Neural progenitor cell (in vitro differentiated cells): Measurements from ENCODE around the gene PPARGC1A. TPM values are rescaled to one million over a fixed set of nuclear protein-coding genes. Genes with fewer than 3 reads are reported as not detected.
A peak's percentile ranks its signal among the peaks of the same experiment; 100 is the strongest.

Source experiments
- DNase-seq: peaks from one replicate; pipeline ENCODE4 v3.0.0-alpha.2; 2016; ENCODE audit warnings: low spot score
- H2AFZ ChIP-seq: fragments of 200-600 bp; sonication (generic); replicated peaks from 2 replicates; pipeline ENCODE4 v1.6.1; 2016; ENCODE audit warnings: antibody characterized with exemption
- H3F3A ChIP-seq: fragments of 200-600 bp; sonication (generic); 2 replicates; pipeline ENCODE4 v1.6.1; 2016; ENCODE audit warnings: antibody characterized with exemption, low read depth
- H3K27ac ChIP-seq: fragments of 200-600 bp; sonication (generic); 2 replicates; pipeline ENCODE4 v1.5.1; 2016; ENCODE audit warnings: mild to moderate bottlenecking
- H3K27me3 ChIP-seq: fragments of 200-600 bp; sonication (generic); 2 replicates; pipeline ENCODE4 v1.6.1; 2016; ENCODE audit warnings: mild to moderate bottlenecking, moderate library complexity
- H3K36me3 ChIP-seq: fragments of 200-600 bp; sonication (generic); 2 replicates; pipeline ENCODE4 v1.5.1; 2016
- H3K4me1 ChIP-seq: fragments of 200-600 bp; sonication (generic); 2 replicates; pipeline ENCODE4 v1.6.1; 2016; ENCODE audit warnings: mixed run types
- H3K4me2 ChIP-seq: fragments of 200-600 bp; sonication (generic); 2 replicates; pipeline ENCODE4 v1.6.1; 2016
- H3K4me3 ChIP-seq: fragments of 200-600 bp; sonication (generic); 2 replicates; pipeline ENCODE4 v1.5.1; 2016
- H3K79me2 ChIP-seq: fragments of 200-600 bp; sonication (generic); 2 replicates; pipeline ENCODE4 v1.6.1; 2016; ENCODE audit warnings: low read depth
- H3K9ac ChIP-seq: fragments of 200-600 bp; sonication (generic); 2 replicates; pipeline ENCODE4 v1.6.1; 2016
- H3K9me3 ChIP-seq: fragments of 200-600 bp; sonication (generic); 2 replicates; pipeline ENCODE4 v1.5.1; 2016; ENCODE audit warnings: low read depth
- H4K20me1 ChIP-seq: fragments of 200-600 bp; sonication (generic); 2 replicates; pipeline ENCODE4 v1.6.1; 2016; ENCODE audit warnings: low read depth
- H3K27ac Mint-ChIP-seq: 3 replicates; pipeline ENCODE4 v1.8.0; 2021; ENCODE audit warnings: mixed read lengths
- H3K27me3 Mint-ChIP-seq: 2 replicates; pipeline ENCODE4 v1.8.0; 2022; ENCODE audit warnings: low read depth, mild to moderate bottlenecking, inconsistent platforms, moderate library complexity, mixed read lengths; ENCODE audit not compliant: insufficient read depth
- H3K36me3 Mint-ChIP-seq: 3 replicates; pipeline ENCODE4 v1.8.0; 2021; ENCODE audit warnings: mixed read lengths
- H3K4me1 Mint-ChIP-seq: 3 replicates; pipeline ENCODE4 v1.8.0; 2021; ENCODE audit warnings: mixed read lengths
- H3K4me3 Mint-ChIP-seq: 3 replicates; pipeline ENCODE4 v1.8.0; 2021; ENCODE audit warnings: mild to moderate bottlenecking, moderate library complexity, mixed read lengths
- H3K9me3 Mint-ChIP-seq: 3 replicates; pipeline ENCODE4 v1.8.0; 2020; ENCODE audit warnings: mixed read lengths
- EZH2 ChIP-seq: fragments of 200-600 bp; sonication (generic); IDR thresholded peaks from 2 replicates; pipeline ENCODE4 v1.6.1; 2017; ENCODE audit warnings: antibody characterized with exemption, mild to moderate bottlenecking, moderate library complexity
- EZH2phosphoT487 ChIP-seq: fragments of 200-600 bp; sonication (generic); IDR thresholded peaks from 2 replicates; pipeline ENCODE4 v1.6.1; 2017; ENCODE audit warnings: antibody characterized with exemption
- total RNA-seq: library from RNA; depleted of rRNA; stranded (reverse); fragments of >200 nt; gene quantifications from 2 replicates; pipeline ENCODE4 v1.2.3, GENCODE V29; 2015; ENCODE audit warnings: low replicate concordance
- TF ChIP-seq, protein P1 (sequence below): fragments of 200-600 bp; sonication (generic); IDR thresholded peaks from 2 replicates; pipeline ENCODE4 v1.5.1; 2017; ENCODE audit warnings: antibody characterized with exemption, mild to moderate bottlenecking

The PPARGC1A gene
- total RNA-seq, 1 donor from 2014 or later = 6.6 TPM

DNA sequence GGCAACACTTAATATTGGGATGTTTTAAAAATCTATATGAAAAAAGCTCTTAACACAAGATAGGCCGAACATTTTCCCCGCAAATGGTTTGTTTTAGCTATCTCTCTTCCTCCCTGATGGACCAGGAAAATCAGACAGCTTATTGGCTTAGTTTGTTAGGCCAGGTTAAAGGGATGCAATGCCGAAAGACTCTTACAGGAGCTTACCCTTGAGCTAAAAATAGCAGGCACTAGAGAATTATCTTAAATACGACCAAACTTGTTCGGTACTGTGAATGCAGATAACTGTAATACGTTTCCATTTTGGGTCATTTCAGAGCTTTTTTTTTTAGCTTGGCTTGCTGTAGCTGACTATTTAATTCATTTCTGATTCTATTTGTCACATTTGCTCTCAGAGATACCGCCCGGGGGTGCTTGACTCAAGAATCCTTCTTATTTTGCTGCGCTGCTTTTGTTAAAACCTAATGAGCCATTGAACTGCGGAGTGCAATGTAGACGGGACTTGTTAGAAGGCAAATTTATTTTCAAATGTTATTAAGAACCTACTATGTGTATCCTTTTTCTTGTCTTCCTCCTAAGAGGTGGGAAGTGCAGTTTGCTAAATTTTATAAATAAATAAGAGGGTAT is 23.3 kb downstream of the PPARGC1A start:
- no peak overlapping the region for H3K9ac ChIP-seq
- H3F3A ChIP-seq = no peaks in the 10 kb centered on the region
- H3K27ac ChIP-seq = no peak overlapping the region
- H3K4me2 ChIP-seq = peak overlapping the region; percentile 12
- Mint-ChIP-seq H3K27ac (no peak overlapping the region), H3K9me3 (no peaks in the 10 kb centered on the region), H3K4me1 (peaks cover 44% of the 10 kb centered on the region), H3K4me3 (no peak overlapping the region), H3K36me3 (no peaks in the 10 kb centered on the region), H3K27me3 (no peaks in the 10 kb centered on the region)
- no peaks in the 10 kb centered on the region for H3K9me3 ChIP-seq
- no peak for TF ChIP-seq EZH2phosphoT487
- TF ChIP-seq, protein P1, sequence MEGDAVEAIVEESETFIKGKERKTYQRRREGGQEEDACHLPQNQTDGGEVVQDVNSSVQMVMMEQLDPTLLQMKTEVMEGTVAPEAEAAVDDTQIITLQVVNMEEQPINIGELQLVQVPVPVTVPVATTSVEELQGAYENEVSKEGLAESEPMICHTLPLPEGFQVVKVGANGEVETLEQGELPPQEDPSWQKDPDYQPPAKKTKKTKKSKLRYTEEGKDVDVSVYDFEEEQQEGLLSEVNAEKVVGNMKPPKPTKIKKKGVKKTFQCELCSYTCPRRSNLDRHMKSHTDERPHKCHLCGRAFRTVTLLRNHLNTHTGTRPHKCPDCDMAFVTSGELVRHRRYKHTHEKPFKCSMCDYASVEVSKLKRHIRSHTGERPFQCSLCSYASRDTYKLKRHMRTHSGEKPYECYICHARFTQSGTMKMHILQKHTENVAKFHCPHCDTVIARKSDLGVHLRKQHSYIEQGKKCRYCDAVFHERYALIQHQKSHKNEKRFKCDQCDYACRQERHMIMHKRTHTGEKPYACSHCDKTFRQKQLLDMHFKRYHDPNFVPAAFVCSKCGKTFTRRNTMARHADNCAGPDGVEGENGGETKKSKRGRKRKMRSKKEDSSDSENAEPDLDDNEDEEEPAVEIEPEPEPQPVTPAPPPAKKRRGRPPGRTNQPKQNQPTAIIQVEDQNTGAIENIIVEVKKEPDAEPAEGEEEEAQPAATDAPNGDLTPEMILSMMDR = no peak
- TF ChIP-seq EZH2 = no peak
- H3K27me3 ChIP-seq = no peaks in the 10 kb centered on the region
- peaks cover 25% of the 10 kb centered on the region for H3K4me1 ChIP-seq
- no peaks in the 10 kb centered on the region for H3K79me2 ChIP-seq
- no peak overlapping the region for H3K4me3 ChIP-seq
- DNase-seq = peak; percentile 61
- no peaks in the 10 kb centered on the region for H3K36me3 ChIP-seq
- H2AFZ ChIP-seq = no peak overlapping the region
- no peaks in the 10 kb centered on the region for H4K20me1 ChIP-seq

DNA sequence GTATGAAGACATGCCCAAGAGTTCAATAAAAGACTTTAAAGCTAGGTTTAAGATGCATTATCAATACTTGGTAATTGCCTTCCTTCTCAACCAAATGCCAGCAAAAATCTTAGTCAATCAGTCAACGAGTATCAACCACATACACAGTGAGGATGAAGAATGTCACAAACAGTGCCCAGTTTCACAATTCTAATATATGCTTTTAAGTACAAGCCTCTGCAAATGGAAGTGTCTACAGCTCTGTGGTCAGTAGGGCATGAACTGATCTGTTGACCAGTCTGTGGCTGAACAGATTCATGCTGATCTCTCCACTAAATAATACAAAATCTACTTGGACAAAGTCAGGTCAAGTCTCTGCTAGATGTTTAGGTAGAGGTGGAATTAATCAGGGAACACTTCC is 27.9 kb downstream of the PPARGC1A start:
- Mint-ChIP-seq H3K27ac (no peak overlapping the region), H3K9me3 (peaks cover 5% of the 10 kb centered on the region)

DNA sequence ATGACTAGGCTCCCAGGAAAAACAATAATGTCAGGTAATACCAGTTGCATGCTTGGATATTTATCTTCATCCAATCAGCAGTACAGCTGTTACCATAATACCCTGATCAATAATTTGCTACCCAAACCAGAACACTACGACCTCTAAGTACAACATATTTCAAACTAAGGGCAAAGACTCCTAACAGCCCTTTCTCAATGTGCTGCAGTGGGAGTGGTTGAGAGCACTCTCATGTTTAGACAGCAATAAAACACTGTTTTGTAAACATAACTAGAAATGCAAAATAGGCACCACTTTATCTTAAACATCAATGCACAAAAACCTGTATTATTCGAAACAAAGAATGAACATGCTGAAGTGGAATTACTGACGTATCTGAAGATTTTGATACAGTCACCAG is 28.9 kb downstream of the PPARGC1A start:
- Mint-ChIP-seq H3K36me3 (peaks cover 2% of the 10 kb centered on the region), H3K27me3 (no peaks in the 10 kb centered on the region), H3K27ac (no peak overlapping the region), H3K9me3 (peaks cover 5% of the 10 kb centered on the region), H3K4me1 (peaks cover 5% of the 10 kb centered on the region), H3K4me3 (no peak overlapping the region)
- H3K27ac ChIP-seq = no peak overlapping the region
- no peak overlapping the region for H3K9ac ChIP-seq
- no peak for TF ChIP-seq EZH2
- TF ChIP-seq EZH2phosphoT487 = no peak
- TF ChIP-seq, protein P1 = no peak
- H2AFZ ChIP-seq = no peak overlapping the region
- no peak for DNase-seq
- H3K36me3 ChIP-seq = no peaks in the 10 kb centered on the region
- H3K79me2 ChIP-seq = no peaks in the 10 kb centered on the region
- no peaks in the 10 kb centered on the region for H3K27me3 ChIP-seq
- no peaks in the 10 kb centered on the region for H3F3A ChIP-seq
- no peaks in the 10 kb centered on the region for H3K9me3 ChIP-seq
- no peak overlapping the region for H3K4me2 ChIP-seq
- no peaks in the 10 kb centered on the region for H4K20me1 ChIP-seq
- H3K4me3 ChIP-seq = no peak overlapping the region
- H3K4me1 ChIP-seq = peaks cover 15% of the 10 kb centered on the region

More for the DNA sequence above, 27.9 kb downstream of the PPARGC1A start:
- no peak overlapping the region for H3K4me3 Mint-ChIP-seq
- H3K27me3 Mint-ChIP-seq = no peaks in the 10 kb centered on the region
- Histone ChIP-seq H3K4me3 (no peak overlapping the region), H3K36me3 (no peaks in the 10 kb centered on the region), H4K20me1 (no peaks in the 10 kb centered on the region), H2AFZ (no peak overlapping the region), H3K79me2 (no peaks in the 10 kb centered on the region), H3K27ac (no peak overlapping the region), H3F3A (no peaks in the 10 kb centered on the region), H3K4me2 (no peak overlapping the region), H3K4me1 (peaks cover 24% of the 10 kb centered on the region), H3K27me3 (no peaks in the 10 kb centered on the region), H3K9me3 (no peaks in the 10 kb centered on the region), H3K9ac (no peak overlapping the region)
- H3K4me1 Mint-ChIP-seq = peaks cover 10% of the 10 kb centered on the region
- H3K36me3 Mint-ChIP-seq = peaks cover 2% of the 10 kb centered on the region
- no peak for DNase-seq
- TF ChIP-seq EZH2phosphoT487 = no peak
- TF ChIP-seq, protein P1 = no peak
- no peak for TF ChIP-seq EZH2
